SW480 (cell line): ENCODE results near the gene SHMT2.

ENCODE experiments used
- DNase-seq: peaks from one replicate; pipeline ENCODE4 v3.0.0-alpha.2; 2016; ENCODE audit warnings: low spot score

SHMT2 gene

DNA sequence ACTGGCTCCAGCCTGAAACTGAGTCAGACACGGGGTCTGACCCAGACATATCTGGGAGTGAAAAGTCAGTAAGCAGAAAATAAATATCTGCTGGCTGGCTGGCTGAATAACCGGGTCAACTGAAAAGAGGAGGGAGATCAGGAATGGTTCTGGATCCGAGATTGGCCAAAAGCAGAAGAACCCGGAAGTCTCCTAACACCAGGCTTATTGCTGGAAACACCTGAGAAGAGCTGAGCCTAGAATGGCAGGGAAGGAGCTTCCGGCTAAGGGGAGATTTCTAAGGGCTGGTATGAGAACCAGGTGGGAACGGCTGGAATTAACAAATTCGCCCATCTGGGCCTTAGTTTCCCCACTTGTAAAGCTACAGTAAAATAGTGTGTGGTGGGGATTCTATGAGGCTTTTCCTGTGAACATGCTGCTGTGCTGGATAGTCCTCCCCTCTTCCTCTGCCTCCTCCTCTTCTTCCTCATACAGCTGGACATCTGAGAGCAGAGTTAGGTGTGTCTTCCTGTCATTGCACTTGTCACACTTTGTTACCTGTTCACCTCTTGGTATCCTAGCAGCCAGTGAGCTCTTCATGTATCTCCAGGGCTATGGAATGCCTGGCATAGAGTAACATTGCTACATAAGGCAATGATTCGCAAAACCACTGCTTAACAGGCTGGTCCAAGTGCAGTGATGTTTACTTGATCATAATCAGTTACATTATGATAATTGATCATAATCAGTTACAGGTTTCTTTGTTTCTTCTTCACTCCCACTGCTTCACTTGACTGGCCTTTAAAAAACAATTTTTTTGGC, 2.0 kb upstream of the SHMT2 start:
- no peak for DNase-seq

DNA sequence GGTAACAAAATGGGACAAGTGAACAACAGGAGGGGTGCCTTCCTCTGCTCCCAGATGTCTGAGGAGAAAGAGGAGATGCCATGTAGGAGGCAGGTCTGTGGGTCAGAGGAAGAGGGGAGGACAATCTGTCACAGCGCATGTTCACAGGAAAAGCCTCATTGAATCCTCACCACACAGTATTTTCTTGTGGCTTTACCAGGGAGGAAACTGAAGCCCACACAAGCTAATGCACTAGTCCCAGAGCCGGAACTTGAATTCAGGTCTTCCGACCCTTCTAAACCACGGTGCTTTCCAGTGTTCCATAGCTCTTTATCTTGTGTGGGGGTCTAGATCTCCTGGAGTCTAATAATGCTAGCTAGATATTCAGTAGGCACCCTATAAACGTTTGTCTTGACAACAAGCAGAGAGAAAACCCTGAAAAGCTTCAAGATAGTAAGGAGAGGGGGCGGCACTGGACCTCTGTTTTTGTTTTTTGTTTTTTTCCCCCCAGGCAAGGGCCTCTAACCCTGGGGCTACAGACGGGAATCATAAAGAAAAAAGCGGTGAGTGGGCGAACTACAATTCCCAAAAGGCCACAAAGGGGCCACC, 371 bp upstream of the SHMT2 start:
- no peak for DNase-seq

DNA sequence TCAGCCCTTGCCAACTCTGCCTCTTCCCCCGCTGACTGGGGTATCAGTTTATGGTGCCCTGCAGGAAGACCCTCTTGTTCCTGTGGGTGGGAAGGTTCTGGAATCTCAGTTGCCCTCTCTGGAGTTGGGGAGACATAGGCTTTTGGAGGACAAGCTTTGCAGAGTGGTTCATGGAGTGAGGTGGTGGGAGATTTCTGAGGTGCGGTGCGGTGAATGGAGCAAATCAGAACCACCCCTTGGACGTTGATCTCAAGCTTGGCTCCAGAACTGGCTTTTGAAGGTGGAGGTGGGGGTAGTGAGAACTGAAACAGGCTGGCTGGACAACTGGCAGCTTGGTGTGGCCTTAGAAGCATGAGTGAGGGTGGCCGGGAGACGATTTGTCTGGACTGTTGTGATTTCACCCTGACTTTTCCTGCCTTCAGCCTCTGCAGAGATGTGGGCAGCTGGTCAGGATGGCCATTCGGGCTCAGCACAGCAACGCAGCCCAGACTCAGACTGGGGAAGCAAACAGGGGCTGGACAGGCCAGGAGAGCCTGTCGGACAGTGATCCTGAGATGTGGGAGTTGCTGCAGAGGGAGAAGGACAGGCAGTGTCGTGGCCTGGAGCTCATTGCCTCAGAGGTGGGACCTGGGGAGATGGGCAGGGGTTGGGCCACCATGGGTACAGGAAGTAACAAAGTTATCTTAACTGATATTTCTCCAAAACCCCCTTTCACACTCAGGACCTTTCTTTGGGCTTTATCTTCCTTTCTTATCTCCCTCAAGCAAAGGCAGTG, 1.1 kb downstream of the SHMT2 start:
- DNase-seq, result no peak

DNA sequence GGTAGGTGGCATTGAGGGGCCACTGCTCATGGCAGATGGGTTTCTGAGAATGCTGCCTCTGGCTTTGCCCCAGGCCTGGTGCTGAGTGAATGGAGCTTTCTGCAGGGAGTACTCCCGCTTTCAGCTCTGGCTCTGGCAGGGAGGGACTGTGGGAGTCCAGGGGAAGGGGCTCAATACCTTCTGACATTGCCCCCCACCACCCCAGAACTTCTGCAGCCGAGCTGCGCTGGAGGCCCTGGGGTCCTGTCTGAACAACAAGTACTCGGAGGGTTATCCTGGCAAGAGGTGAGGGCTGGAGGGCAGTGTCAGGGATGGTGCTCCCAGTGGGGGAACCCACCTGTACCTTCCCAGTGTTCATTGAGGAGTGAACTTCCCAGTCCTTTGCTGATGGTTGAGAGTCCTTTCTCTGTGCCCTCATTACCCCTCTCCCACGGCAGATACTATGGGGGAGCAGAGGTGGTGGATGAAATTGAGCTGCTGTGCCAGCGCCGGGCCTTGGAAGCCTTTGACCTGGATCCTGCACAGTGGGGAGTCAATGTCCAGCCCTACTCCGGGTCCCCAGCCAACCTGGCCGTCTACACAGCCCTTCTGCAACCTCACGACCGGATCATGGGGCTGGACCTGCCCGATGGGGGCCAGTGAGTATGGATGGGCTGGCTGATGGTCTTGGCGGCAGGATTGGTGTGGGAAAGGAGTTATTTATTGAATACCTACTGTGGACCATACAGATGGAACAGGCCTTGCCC, 1.9 kb downstream of the SHMT2 start:
- DNase-seq, result no peak

DNA sequence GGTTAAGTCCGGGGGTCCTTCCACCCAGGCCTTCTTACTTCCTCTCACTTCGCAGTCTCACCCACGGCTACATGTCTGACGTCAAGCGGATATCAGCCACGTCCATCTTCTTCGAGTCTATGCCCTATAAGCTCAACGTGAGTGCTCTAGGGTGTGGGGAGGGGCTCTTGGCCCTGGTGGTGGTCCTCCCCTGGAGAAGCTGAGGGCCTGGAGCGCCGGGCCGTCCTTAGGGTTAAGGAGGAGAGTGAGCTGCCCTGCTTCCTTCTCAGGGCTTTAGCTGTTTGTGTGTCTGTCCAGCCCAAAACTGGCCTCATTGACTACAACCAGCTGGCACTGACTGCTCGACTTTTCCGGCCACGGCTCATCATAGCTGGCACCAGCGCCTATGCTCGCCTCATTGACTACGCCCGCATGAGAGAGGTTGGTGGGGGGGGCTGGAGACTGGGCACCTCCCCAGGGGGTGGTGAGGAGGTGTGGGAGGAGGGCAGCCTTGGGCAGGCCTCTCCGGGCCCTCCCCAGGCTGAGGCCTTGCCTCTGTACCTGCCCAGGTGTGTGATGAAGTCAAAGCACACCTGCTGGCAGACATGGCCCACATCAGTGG, 2.7 kb downstream of the SHMT2 start:
- no peak for DNase-seq

DNA sequence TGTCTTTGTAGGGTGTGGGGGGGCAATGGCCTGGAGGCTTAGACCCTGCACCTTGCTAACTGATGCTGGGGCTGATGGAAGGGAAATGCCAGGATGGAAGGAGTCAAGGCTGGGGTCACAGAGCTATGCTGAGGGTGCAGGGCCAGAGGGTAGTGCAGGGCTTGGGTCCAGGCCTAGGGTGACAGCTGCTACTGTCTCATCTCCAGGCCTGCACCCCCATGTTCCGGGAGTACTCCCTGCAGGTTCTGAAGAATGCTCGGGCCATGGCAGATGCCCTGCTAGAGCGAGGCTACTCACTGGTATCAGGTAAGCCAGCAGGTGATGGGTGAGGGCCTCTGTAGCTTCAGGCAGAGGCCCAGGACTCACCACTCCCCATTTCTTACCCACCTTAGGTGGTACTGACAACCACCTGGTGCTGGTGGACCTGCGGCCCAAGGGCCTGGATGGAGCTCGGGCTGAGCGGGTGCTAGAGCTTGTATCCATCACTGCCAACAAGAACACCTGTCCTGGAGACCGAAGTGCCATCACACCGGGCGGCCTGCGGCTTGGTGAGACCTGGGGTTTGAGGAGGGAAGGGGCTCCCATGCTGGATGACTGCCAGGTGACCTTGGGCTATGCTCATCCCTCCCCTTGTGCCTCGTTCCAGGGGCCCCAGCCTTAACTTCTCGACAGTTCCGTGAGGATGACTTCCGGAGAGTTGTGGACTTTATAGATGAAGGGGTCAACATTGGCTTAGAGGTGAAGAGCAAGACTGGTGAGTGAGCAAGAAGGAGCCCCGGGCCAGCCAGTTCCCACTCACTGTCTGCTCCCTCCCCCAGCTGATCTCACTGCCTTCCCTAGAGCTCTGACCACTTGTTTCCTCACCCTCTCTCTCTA, 4.1 kb downstream of the SHMT2 start:
- no peak for DNase-seq

DNA sequence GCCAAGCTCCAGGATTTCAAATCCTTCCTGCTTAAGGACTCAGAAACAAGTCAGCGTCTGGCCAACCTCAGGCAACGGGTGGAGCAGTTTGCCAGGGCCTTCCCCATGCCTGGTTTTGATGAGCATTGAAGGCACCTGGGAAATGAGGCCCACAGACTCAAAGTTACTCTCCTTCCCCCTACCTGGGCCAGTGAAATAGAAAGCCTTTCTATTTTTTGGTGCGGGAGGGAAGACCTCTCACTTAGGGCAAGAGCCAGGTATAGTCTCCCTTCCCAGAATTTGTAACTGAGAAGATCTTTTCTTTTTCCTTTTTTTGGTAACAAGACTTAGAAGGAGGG, 4.7 kb downstream of the SHMT2 start:
- no peak for DNase-seq

DNA sequence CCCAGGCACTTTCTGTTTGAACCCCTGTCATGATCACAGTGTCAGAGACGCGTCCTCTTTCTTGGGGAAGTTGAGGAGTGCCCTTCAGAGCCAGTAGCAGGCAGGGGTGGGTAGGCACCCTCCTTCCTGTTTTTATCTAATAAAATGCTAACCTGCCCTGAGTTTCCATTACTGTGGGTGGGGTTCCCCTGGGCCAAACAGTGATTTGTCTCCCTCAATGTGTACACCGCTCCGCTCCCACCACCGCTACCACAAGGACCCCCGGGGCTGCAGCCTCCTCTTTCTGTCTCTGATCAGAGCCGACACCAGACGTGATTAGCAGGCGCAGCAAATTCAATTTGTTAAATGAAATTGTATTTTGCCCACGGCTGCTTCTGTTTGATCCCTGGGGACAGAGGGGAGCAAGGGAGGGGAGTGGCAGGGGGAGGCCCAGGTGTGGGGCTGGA, 5.1 kb downstream of the SHMT2 start:
- no peak for DNase-seq

DNA sequence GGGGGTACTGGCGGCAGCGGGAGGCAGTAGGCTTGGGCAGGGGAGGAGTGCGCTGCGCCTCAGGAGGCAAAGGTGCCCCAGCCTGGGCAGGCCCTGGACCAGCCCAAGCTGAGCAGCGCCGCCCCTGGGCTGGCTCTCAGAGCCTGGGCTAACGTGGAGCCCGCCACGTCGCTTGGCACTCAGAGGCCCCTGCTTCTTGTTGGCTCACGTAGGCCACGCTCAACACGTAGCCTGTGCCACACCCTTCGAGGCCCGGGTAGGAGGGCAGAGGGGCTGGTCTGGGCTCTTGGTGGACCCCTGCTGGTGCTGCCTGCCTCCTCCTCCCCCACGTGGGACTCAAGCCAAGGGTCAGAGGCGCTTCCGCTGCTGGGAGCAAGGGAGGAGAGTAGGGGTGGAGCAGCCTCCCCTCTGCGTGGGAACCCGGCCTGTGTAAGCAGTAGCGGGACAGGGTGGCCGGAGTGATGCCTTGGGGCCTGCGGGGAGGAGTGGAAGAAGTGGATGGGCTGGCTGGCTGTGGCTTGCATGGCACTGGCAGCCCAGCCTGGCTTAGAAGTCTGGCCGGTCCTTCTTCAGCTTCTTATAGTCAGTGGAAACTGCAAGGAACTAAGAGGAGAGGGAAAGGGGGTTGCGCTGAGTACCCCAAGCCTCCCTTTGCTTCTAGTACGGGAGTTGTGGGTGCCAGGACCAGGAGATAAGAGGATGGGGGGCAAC, 5.7 kb downstream of the SHMT2 start:
- no peak for DNase-seq

DNA sequence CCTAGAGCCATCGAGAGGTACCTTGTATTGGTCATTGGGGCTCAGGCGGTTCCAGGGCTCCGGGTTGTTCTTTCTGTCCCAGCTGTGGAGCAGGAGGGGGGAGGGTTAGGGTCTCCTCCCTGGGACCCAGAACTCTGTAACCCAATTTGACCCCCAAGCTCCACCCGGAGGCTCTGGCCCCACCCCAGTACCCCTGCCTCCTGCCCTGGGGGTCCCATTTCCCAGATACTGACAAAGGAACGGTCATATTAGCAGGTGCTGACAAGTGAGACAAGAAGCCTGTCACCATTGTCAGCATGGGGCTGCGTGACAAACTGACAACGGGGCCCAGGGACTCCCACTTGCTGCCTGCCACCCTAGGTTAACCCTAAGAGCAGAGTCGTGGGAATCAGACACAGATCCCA, 6.2 kb downstream of the SHMT2 start:
- no peak for DNase-seq

DNA sequence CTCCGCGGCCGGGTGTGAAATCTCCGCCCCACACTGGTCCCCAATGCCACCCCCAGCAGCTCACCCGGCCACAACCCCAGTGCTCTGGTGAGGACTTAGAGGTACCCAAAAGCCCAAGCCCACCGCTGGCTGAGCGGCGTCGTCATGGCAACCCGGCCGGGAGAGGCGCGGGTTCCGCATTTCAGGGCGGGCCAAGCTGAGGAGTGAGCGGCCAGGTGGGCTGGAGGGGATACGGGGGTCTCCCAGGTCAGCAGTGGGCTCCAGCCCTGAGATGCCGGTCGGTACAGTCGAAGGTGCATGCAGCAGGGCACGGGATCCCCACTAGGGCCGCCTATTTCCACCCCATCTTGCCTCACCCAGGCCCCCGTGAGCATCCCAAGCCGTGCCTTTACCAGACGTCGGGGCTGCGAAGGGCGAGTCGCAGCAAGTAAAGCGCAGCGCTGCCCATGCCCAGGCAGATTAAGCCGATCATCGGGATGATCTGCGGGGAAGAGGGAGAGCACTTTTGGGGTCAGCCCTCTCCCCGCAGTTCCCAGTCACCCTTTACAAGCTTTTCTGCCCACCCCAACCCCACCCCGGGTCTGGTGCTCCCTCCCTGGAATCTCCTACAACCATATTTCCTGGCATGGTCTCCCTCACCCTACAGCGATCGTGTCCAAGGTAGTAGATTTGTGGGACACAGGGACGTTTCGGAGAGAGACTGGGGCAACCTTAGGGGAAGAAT, 6.9 kb downstream of the SHMT2 start:
- no peak for DNase-seq

DNA sequence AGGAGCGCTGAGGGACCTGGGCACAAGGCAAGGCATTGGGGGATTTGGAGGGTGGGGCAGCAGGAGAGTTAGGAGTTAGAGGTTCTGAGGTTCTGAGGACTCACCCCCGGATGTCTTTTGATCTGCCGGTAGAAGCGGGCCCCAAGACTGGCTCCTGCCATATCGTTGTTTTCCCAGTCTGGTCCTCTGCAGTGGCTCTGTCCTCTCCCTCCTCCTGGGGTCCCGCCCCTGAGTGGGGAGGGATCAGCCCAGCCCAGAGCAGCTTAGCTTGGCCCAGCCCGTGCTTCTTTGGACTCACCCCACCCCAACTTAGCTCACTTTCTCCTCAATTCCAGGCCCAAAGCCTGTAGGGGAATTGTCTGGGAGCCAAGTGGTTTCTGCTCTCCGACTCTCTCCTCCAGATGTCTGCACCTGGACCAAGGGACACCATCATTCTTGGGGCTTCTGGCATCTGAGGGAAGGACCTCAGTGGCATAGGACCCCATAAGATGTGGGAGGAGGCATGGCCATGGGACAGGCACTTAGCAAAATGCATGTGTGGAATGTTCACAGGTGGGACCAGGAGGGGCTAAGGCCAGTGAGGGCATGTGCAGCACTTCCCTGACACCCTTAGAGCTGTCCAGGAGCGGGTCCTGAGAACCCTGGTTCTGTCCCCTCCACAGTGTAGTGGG, 7.5 kb downstream of the SHMT2 start:
- peak; percentile 71 for DNase-seq

DNA sequence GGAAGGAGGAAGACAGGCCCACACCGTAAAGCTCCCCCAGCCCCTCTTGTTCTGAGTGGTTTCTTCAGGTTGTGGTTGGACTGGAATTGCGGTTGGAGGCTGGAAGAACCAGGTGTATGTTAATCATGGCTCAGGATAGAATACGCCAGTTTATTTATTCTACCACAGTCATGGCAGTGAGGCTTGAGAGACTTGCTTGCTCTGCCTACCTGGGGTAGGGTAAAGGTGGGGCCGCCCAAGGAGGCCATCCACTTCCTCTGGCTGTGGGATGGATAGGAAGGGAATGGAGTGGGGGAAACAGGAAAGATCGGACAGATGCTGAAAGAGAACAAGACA, 8.1 kb downstream of the SHMT2 start:
- peak; percentile 63 for DNase-seq

DNA sequence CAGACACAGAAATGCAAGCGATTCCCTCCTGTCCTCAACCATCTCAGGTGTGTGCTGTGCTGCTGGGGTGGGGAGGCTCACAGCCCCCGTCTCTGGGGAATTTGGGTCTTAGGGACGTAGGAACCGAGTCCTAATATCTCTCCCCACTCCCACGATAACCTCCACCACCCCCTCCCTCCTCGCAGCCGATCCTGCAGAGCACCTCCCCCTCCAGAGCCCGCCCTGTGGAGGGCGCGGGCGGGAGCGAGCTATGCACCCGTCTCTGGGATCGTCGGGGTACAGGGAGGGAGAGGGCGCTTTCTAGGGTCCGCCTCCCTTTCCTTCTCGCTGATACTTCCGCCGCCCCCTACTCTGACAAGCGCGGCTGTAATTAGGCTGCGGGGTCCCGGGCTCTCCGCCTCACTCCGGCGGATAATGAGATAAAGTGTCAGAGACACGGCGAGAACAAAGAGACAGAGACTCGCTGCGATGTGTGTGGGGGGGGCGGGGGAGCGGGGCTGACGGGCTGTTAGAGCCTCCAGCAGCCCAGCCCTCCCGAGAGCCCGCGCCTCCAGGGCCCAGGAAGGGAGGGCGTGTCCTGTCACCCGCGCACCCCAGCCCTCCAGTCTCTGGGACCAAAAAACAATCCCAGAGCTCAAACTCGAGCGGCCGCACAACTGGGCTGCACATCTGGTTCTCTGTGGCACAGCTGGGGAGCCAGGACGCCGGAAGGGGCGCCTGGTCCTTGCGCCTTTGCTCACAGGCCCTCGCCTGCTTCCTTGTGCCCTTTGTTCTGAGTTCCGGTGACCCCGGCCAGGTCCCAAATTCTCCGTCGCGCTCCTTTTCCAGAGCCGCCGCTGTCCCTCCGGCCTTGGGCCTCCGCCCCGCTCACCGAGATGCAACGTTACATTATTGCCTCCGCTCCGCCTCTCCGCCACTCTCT, 8.7 kb downstream of the SHMT2 start:
- DNase-seq, result peak; percentile 69

DNA sequence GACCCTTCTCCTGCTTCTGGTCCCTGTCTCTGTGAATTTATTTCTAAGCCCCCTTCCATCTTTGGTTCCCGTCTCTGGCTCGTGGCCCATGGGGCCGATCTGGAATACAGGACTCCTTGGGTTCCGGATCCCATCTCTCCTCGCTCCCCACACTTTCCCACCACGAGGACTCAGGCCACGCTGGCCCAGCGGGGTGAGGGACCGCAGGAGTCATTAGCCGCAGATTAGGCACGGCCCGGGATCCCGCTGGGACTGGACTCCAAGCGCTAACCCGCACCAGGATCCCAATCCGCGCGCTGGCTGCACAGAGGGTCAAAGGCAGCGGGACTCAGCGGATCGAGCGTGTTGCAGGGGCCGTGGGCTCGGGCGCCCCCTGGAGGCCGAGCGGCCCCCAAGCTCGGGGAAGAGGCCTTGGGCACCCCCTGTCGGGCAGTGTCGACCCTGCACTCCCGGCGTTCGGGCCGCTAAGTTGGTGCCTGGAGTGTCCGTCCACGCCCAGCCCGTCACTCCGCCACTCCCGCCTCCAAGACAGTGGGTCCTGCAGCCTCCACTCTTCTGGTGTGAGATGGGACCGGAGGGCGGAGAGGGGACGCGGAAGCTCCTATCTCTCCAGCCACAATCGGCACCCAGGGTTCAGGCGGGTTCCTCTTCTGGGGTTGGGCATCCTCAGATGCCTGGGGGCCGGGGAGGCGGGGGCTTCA, 9.5 kb downstream of the SHMT2 start:
- DNase-seq, result peak; percentile 82

DNA sequence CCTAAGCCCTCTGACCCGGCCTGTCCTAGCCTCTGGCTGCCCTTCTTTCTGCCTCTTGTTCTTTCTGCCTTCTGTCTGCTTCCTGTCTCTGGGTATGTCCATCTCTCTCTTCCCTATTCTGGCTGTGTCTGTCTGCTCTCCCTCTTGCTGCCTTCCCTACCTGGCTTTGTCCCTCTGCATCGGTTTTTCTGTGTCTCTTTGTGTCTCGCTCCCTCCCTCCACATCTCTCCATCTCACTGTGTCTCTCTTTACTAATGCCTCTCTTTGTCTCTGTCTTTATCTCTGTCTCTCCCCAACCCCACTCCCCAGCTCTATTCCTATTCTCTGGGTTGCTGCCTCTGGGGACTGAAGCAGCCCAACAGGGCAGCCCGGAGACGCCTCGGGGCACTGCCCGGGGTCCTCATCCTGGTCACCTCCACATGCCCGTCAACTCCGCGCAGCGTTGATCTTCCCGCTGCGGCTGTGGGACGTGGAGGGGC, 10.1 kb downstream of the SHMT2 start:
- DNase-seq, result peak; percentile 55
